Osteocyte (in vitro differentiated cells): ENCODE results near the gene ARHGEF1. TPM values are rescaled to one million over a fixed set of nuclear protein-coding genes. Genes with fewer than 3 reads are reported as not detected.
"Not testable (repeated sequence)": the region's sequence is repeated elsewhere in the genome, so short reads cannot be mapped to it uniquely, and the experiment has no call there.

Experiments
- DNase-seq: peaks from one replicate; pipeline ENCODE4 v3.0.0; 2021; ENCODE audit warnings: mixed read lengths; ENCODE audit not compliant: unreplicated experiment; ENCODE audit errors: extremely low spot score
- H3K27ac Mint-ChIP-seq: one replicate; pipeline ENCODE4 v1.8.0; 2021; ENCODE audit warnings: mild to moderate bottlenecking, mixed read lengths; ENCODE audit not compliant: unreplicated experiment
- H3K27me3 Mint-ChIP-seq: one replicate; pipeline ENCODE4 v1.8.0; 2021; ENCODE audit warnings: mixed read lengths; ENCODE audit not compliant: unreplicated experiment
- H3K36me3 Mint-ChIP-seq: one replicate; pipeline ENCODE4 v1.8.0; 2021; ENCODE audit warnings: mixed read lengths; ENCODE audit not compliant: unreplicated experiment
- H3K4me1 Mint-ChIP-seq: one replicate; pipeline ENCODE4 v1.8.0; 2021; ENCODE audit warnings: mixed read lengths; ENCODE audit not compliant: unreplicated experiment
- H3K4me3 Mint-ChIP-seq: one replicate; pipeline ENCODE4 v1.8.0; 2021; ENCODE audit warnings: mild to moderate bottlenecking, moderate library complexity, mixed read lengths; ENCODE audit not compliant: unreplicated experiment
- H3K9me3 Mint-ChIP-seq: one replicate; pipeline ENCODE4 v1.8.0; 2021; ENCODE audit warnings: mixed read lengths; ENCODE audit not compliant: unreplicated experiment
- total RNA-seq: library from RNA; stranded (reverse); gene quantifications from 2 replicates; pipeline ENCODE4 v1.2.1, GENCODE V29; 2021
- TF ChIP-seq, protein P1 (sequence below): fragments of 200-600 bp; sonication (generic); IDR thresholded peaks from 2 replicates; pipeline ENCODE4 v1.5.0; 2021; ENCODE audit warnings: antibody characterized with exemption, mild to moderate bottlenecking, moderate library complexity

ARHGEF1 gene
- total RNA-seq, 1 donor from 2014 or later: 97.3 TPM

DNA sequence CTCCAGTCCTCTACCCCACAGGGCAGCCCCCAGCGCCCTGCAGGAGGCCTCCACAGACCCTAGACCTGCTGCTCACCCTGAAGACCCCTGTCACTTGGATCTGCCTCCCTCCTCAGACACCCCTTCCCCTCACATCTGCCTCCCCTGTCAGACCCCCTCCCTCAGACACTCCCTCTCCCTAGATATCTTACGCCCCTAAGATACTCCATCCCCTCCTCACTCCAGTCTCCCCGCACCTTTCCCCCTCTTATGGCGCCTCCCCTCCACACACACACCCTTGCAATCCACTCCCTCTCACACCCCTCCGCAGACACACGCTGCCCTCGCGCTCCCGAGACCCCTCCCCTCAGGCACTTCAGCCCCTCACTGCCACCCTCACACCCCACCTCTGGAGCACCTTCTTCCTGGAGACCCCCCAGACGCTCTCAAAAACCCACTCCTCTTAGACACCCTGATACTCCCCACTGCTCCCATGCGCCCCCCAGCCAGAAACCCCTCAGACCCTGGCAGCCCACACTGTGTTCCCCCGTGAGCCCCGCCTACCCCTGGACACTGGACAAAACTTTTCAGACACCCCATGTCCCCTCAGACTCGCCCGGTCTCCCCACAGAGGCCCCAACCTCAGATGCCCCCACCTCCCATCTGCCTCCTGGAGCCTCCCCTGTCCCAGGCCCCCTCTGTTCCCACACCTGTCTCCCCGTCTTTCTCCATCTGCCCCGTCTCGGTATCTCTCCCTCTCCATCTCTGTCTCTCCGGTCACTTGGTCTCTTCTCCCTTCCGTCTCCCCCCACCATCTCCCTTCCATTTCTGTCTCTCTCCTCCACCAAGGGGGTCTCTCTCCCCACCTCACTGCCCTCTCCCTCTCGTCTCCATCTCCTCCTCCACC lies 30.8 kb downstream of the ARHGEF1 start:
- H3K4me1 Mint-ChIP-seq: no peaks in the 10 kb centered on the region
- H3K4me3 Mint-ChIP-seq: no peak overlapping the region
- no peak for DNase-seq
- H3K9me3 Mint-ChIP-seq: no peaks in the 10 kb centered on the region
- peaks cover 35% of the 10 kb centered on the region for H3K27me3 Mint-ChIP-seq
- no peaks in the 10 kb centered on the region for H3K36me3 Mint-ChIP-seq
- TF ChIP-seq, protein P1, sequence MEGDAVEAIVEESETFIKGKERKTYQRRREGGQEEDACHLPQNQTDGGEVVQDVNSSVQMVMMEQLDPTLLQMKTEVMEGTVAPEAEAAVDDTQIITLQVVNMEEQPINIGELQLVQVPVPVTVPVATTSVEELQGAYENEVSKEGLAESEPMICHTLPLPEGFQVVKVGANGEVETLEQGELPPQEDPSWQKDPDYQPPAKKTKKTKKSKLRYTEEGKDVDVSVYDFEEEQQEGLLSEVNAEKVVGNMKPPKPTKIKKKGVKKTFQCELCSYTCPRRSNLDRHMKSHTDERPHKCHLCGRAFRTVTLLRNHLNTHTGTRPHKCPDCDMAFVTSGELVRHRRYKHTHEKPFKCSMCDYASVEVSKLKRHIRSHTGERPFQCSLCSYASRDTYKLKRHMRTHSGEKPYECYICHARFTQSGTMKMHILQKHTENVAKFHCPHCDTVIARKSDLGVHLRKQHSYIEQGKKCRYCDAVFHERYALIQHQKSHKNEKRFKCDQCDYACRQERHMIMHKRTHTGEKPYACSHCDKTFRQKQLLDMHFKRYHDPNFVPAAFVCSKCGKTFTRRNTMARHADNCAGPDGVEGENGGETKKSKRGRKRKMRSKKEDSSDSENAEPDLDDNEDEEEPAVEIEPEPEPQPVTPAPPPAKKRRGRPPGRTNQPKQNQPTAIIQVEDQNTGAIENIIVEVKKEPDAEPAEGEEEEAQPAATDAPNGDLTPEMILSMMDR: no peak
- H3K27ac Mint-ChIP-seq: no peak overlapping the region

GRCh38 chr19:41914424-41914834 lies 31.4 kb downstream of the ARHGEF1 start:
- DNase-seq, H3K4me3 Mint-ChIP-seq, H3K27ac Mint-ChIP-seq, H3K4me1 Mint-ChIP-seq, H3K36me3 Mint-ChIP-seq, H3K9me3 Mint-ChIP-seq: not testable (repeated sequence)
- H3K27me3 Mint-ChIP-seq: peaks cover 35% of the 10 kb centered on the region

DNA sequence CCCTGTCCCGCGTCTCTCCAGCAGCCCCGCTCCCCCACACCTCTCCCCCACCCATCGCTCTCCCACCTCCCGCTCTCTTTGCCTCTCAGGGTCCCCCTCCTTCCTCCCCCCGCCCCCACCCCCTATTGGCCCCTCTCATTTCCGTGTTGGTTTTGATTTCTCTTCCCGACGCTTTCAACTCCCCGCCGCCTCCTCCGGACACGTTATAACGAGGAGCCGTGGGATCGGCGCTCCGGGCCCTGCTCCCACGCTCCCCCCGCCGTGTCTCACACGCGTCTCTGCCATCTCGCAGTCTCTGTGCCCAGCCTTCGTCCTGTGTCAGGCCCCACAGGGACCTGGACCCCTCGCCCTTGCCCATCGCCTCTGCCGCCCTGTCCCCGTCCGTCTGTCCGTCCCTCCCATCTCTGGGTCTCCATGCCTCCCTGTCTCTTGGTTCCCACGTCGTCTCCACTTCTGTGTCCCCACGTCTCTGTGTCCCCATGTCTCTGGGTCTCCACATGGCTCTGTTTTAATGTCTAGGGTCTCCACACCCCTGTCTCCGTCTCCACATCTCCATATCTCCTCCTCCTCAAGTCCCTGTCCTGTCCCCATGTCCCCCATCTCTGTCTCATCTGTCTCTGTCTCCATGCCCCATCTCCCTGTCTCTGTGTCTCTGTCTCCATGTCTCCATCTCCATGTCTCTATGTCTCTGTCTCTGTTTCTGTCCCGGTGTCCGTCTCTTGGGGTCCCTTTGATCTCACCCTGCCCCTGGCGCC lies 32.2 kb downstream of the ARHGEF1 start:
- no peaks in the 10 kb centered on the region for H3K4me1 Mint-ChIP-seq
- no peak for DNase-seq
- no peaks in the 10 kb centered on the region for H3K9me3 Mint-ChIP-seq
- H3K27ac Mint-ChIP-seq: no peak overlapping the region
- peaks cover 34% of the 10 kb centered on the region for H3K27me3 Mint-ChIP-seq
- TF ChIP-seq, protein P1: no peak
- H3K36me3 Mint-ChIP-seq: no peaks in the 10 kb centered on the region
- no peak overlapping the region for H3K4me3 Mint-ChIP-seq

- Mint-ChIP-seq H3K4me1 (no peaks in the 10 kb centered on the region), H3K27ac (no peak overlapping the region), H3K36me3 (no peaks in the 10 kb centered on the region), H3K27me3 (peaks cover 27% of the 10 kb centered on the region), H3K9me3 (no peaks in the 10 kb centered on the region), H3K4me3 (no peak overlapping the region)
- no peak for DNase-seq
- TF ChIP-seq, protein P1: no peak
These were observed 32.9 kb downstream of the ARHGEF1 start for GRCh38 chr19:41915776-41916414.

DNA sequence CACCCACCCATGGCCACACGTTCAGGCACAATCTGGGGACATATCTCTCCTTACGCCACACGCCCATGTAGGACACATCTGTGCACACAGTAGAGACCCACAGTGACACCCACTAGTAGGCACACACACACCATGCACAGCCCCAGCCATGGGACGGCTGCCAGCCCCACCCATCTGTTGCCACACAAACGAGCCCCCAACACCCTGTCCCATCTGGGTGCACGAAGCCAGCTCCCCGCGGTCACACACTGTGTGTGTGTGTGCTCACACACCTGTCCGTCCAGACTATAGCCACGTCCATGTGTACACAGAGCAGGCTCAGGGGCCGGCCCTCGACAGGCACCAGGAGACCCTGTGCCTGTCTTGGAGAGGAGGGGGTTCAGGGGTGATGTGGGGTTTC lies 34.7 kb downstream of the ARHGEF1 start:
- H3K27ac Mint-ChIP-seq: no peak overlapping the region
- DNase-seq: no peak
- H3K27me3 Mint-ChIP-seq: peaks cover 20% of the 10 kb centered on the region
- no peaks in the 10 kb centered on the region for H3K36me3 Mint-ChIP-seq
- no peaks in the 10 kb centered on the region for H3K4me1 Mint-ChIP-seq
- H3K4me3 Mint-ChIP-seq: no peak overlapping the region
- H3K9me3 Mint-ChIP-seq: no peaks in the 10 kb centered on the region
- TF ChIP-seq, protein P1: no peak
